Smooth muscle cell of the brain vasculature (primary cell): ENCODE measurements around the gene PIK3C2B.

Source experiments
- DNase-seq: peaks from one replicate; pipeline ENCODE4 v3.0.0-alpha.2; 2012; ENCODE audit warnings: low read depth, low spot score

Gene PIK3C2B

GRCh38 chr1:204459706-204460105 lies 34.9 kb downstream of the PIK3C2B start:
- DNase-seq, result no peak

DNA sequence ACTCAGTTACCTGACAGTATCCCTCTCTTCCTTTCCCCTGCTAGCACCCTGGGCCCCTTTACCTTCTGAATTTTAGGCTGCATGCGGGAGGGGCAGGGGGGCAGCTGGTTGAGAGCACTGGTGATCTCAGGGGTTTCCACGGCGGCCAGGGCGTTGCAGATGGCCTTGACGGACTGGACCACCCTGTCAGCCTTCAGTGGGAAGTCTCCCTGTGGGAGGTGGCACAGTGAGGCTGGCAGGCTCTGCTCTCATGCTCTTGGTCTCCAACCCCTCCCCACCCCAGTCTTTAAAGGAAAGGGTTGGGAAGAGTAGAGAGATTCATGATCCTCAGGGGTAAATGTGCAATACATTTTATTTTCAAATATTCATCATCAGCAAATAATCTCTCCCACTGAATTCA lies 36.9 kb downstream of the PIK3C2B start:
- DNase-seq, result no peak

DNA sequence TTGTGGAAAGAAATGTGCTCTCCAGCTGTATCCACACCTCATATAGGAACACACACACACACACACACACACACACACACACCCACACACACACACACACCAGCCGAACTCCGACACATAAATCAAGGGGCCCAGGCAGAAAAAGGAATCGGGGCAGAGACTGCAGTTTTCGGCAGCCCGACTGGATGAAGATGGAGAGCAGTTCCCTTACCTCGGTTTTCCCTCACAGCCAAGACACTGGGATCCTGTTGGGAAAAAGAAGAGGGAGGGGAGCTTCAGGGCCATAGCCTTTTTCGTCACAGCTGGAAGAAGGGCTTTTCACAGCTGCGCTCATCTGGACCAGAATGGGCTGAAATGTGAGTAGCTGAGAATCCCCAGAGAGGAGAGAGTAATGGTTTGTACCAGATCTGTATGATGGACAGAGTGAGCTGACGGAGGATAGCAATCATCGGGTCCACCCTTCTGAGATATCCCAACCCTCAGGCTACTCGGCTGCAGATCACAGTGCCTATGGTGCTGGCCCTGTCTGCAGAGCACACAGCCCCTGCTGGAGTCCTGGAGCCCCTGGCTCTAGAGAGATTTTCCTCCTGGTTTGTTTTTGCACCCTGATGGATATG lies 37.7 kb downstream of the PIK3C2B start:
- DNase-seq, result no peak

- DNase-seq, result no peak
These were observed 38.8 kb downstream of the PIK3C2B start for GRCh38 chr1:204455831-204456145.

DNA sequence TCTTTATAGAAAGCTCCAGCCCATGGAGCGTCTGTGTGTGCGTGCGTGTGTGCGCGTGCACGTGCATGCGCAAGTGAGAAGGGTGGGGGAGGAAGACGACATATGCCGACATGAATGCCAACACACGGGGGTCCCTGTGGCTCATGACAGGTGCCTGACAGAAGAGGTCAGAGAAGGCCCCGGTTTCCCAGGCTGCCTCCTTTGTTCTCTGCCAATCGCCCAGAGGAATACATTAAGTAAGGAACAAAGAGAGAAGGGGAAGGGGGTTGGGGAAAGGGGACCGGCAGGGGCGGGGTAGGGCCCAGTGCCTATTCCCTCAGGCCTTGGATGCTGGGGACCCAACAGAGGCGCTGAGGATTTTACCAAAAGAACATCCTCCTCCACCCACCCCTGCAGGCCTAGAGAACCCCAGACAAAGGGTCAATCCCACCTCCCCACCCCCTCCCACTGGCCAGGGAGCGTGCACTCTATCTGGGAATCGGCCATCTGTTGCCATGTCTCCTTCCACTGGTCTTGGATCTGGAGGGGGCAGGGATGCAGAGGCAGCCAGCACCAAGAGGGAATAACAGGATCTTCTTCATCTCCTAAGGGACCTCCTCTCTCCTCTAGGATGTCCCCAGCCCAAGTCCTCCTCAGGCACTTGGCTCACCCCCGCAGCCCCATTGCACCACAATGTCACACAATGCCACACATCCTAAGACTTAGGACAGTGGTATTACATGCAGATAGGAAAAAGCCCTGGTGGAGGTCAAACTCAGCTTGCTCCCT lies 39.4 kb downstream of the PIK3C2B start:
- no peak for DNase-seq

DNA sequence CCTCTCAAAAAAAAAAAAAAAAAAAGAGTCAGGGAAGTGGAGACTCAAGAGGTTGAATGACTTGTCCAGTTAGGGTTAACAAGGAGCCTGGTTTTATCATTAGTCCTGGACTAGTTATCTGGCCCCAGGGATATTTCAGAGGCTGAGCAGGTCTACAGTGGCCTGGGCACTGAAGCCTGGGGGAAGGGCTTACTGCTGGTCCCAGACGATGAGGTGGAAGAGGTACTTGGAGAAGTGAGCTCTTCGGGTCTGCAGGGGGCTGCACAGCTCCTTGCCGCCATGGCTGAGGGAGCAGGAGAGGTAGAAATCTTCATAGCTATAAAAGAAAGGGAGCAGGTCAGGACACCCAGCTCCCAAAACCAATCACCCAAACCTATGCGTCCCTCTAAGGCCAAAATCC lies 40.1 kb downstream of the PIK3C2B start:
- DNase-seq, result no peak

DNA sequence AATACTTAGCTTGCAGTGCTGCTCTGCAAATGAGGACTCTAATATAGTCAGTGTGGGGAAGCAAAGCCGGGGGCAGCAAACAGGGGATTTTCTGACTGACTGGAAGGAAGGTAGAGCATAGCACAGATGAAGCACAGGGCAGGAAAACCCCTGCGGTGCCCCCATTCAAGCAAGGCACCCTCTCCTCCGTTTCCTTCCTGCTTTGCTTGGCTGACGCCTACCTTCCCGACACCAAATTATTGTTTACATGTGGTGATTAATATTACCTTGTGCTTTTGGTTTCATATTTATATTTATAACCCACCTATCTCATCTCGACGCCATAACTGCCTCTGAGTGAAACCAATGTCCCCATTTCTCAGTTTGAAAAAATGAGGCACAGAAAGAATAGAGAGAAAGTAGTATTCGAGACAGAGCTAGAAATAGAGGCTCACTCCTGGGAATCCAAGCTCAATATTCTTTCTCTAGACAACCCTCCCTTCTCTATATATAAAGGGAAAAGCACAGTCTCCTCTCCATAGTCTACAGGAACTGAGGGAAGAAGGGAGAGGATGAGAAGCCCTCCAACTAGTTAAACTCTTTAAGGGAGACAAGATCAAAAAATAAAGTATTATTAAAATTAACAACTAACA lies 41.3 kb downstream of the PIK3C2B start:
- DNase-seq, result no peak

DNA sequence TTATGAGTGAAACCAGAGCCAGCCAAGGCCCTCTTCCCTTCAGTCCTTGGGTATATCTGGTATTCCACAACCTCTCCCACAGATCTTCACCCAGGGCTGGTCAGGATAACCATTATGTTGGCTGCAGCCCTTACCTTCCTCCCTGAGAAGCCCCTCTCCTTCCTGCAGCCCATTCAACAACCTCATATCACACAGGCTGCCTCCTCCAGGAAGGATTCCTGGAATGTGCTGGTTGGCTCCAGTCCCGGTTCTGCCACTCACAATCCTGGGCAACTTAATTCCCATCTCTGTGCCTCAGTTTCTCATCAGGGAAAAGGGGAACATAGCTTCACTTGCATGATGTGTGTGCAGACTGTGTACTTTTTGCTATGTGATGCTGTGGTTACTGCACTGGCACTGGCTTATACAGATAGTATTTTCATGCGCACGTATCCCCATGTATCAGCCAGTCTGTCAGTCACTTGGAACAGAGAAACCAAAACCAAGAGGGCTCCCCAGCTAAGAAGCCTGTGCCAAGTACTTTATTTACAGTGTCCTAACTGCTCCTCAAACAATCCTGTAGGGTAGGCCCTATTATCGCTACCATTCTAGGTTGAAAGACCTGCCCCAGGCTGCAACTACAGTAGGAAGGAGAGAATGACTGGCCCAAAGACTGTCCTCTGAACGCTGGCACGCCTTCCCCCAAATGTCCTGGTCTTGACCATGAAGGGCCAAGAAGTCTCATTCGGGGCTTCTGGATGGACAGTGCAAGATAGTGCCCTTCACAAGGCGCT lies 43.1 kb downstream of the PIK3C2B start:
- DNase-seq, result no peak

GRCh38 chr1:204450461-204451257 lies 43.9 kb downstream of the PIK3C2B start:
- no peak for DNase-seq

GRCh38 chr1:204449678-204450280 lies 44.8 kb downstream of the PIK3C2B start:
- no peak for DNase-seq

DNA sequence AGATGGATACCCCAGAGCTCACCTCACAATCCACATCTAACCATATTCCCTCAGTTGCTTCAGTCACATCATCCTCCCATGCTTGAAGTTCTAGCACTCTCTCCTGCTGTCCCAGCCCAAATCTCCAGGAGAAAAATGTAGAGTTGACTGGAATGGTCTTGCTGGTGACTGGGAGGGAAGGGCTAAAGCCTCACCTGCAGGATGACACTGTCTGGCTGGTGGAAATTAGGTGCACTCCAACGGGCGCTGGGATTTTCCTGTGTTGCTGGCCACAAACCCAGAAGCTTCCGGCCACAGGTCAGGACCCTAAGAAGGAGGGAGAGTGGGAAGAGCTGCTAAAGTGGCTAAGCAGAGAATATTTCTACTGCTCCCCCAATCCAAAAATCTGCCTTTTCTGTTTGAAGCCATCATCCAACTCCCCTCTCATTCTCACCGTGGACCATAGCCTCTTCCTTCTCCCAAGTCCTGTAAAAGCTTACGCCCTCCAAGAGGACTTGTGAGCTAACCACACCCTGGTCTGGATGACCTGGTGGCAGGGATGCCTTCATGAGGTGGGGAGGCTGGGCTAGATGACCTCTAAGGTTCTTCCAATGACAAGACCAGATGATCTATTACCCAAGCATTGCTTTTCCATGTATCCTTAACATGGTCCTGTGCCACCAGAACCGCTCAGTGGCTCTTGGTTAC lies 45.5 kb downstream of the PIK3C2B start:
- DNase-seq, result no peak

GRCh38 chr1:204448344-204448964 lies 46.2 kb downstream of the PIK3C2B start:
- DNase-seq, result no peak

- no peak for DNase-seq
These were observed 46.9 kb downstream of the PIK3C2B start for GRCh38 chr1:204447736-204448135.

DNA sequence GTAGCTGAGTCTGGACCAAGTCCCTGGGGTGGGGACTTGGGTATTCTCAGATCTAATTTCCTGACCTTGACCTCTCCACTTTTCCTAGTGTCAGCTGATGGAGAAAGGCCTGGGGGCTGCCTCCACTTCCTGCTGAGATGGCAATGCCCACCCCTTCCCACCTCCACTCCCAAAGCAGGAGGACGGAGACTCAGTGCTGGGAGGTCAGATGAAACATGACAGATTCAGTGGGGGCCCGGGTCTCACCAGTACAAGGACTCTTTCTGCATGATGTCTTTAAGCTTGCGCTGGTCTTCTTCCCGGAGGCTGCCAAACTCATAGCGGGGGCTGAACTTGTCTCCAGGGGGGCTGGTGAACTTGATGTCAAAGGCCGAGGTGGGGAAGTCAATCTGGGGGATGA lies 47.4 kb downstream of the PIK3C2B start:
- no peak for DNase-seq

DNA sequence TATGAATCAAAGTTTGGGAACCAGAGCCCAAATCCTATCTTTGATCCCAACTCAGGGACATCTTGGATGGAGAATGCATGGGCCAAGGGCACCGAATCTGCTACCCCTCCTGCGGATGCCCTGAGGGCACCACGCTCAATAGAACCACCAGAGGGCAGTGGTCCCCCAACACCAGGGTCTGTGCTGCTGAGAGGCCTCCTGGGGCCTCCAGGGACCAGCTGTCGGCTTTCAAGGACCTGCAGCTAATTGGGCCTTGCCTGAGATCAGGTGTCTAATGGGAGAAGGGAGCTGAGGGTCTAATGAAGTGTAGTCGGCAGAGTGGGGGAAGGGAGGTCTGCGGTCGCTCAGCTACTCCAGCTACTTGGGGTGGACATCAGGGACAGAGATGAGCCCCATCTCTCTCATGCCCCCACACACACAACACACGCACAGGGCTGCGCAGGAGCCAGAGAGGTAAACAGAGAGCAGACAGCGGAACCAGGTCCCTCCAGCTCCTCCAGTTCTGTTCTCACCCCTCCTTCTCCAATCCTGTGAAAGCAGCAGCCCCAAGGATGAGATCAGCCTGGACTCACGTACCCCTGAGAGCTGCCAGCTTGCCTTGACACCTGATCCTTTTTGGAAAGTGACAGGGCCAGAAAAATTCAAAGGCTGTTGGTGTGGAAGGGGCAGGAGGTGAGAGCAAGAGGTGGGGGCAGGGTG lies 48.0 kb downstream of the PIK3C2B start:
- DNase-seq, result no peak

DNA sequence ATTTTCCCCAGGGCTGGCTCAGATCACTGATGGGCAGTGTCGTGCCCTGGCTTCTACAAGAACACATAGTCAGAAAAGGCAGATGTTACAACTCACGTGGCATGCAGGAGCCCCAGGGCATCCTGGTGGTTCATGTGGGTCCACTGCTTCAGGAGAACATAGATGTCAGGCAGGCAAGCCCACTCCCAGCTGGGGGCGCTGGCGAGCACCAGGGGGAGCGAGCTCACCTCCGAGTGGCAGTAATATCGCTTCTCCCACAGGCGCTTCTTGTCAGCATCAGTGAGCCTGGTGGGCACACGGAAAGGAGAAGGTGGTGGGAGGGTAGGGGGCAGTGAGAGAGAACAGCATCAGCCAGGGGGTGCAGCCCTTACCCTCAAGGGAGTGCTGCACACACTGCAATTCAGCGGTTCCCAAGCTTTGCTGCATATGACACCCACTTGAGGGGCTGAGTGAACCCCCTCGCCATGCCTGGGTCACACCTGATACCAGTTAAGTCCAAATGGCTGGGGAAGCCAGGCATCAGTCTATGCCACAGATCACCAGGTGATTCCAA lies 48.7 kb downstream of the PIK3C2B start:
- DNase-seq, result no peak
